ENCODE measurements around the gene CPA3.

CPA3 gene, protein sequence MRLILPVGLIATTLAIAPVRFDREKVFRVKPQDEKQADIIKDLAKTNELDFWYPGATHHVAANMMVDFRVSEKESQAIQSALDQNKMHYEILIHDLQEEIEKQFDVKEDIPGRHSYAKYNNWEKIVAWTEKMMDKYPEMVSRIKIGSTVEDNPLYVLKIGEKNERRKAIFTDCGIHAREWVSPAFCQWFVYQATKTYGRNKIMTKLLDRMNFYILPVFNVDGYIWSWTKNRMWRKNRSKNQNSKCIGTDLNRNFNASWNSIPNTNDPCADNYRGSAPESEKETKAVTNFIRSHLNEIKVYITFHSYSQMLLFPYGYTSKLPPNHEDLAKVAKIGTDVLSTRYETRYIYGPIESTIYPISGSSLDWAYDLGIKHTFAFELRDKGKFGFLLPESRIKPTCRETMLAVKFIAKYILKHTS
- 0 to 0.16 (median 0) reads per million in 18 experiments for total RNA-seq

DNA sequence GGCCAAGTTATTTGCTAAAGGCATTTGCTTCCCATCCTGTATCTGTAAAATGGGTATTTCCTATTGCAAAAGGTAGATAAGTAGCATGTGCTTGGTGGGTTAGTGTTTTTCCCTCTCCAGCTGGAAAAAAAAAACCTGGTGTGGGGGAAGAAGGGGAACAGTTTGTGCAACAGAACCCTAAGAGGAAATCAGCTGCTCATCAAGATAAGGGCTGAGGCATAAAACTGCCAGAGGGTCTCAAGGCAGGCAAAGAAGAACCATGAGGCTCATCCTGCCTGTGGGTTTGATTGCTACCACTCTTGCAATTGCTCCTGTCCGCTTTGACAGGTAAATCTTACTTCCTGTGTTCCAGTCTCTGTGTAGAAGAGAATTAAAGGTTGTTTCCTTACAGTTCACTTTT is at the start of gene CPA3:
Gene CPA3 (plus strand): TSS at position 248 of the 400 bp plus-strand sequence. CDS start 12 bp downstream, at position 260.
- no peak for DNase-seq

DNA sequence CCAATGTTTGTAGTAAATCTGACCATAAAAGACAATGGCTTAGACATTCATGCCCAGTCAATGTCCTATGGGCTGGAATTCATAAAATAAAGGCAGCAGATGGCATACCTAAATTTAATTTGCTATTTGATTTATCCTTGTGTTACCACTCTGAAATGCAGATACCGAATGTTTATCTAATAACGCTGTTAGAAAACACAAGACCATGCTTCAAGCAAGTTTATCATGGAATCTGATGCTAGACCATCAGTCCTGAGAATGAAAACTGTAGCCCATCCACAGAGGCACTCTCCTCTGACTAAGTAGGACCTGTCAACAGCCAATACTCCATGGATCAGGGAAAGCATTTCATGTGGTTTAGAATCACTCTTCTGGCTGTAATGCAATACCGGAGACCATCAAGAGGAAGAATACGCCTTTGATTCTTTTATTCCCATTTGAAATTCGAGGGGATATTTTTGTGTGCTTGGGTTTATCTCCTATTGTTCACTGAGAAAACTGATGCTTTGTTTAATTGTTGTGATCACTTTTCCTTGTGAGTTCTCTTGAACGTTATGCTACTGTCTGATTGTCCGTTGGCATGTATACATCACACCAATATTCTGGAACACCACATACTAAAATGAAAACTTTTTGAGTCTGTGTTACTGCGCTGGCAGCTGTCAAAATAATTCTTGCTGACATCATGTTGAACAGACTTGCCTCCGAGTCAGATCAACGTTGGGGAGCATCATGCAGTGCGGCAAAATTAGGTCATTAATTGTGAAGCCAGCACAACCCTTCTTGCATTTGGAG is 49.6 kb upstream of the CPA3 start:
- no peak for DNase-seq

DNA sequence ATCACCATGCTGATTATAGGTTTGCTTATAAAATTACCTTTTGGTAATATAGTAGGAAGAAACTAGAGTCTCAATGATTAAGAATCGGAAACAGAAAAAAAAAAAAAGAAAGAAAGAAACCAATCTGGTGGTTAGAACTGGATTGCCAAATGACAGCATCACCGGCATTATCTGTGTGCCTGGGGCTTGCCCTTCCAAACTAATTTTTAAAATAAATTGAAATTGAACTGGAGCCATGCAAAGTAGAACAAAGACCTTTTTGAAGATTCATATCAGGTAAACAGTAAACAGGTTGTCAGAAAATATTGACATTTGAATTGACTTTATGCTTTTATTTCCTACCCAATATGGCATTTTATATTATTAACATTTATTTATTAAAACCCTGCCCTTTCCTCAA is 48.7 kb upstream of the CPA3 start:
- no peak for DNase-seq

DNA sequence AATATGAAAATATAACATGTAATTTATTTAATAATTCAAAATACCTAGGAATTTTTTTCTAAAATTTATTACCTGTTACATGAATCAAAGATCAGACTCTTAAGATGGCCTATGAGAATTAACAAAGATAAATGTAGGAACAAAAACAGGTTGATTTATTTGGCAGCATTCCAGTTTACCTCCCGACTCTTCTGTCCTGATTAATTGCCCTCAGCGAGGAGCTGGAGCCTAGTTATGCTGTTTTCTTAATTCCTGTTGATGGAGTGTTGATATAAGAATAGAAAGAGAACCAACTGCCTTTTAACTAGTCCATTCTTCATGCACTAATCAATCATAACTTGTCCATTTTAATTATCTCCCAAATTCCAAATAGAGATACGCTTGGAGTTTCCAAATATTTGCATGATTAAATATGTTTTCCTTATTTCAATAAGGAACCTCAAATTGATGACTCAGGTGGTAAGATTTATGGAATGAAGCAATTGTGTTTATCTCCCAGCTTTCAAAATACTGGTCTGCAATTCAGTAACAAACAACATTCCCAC is 48.0 kb upstream of the CPA3 start:
- no peak for DNase-seq

DNA sequence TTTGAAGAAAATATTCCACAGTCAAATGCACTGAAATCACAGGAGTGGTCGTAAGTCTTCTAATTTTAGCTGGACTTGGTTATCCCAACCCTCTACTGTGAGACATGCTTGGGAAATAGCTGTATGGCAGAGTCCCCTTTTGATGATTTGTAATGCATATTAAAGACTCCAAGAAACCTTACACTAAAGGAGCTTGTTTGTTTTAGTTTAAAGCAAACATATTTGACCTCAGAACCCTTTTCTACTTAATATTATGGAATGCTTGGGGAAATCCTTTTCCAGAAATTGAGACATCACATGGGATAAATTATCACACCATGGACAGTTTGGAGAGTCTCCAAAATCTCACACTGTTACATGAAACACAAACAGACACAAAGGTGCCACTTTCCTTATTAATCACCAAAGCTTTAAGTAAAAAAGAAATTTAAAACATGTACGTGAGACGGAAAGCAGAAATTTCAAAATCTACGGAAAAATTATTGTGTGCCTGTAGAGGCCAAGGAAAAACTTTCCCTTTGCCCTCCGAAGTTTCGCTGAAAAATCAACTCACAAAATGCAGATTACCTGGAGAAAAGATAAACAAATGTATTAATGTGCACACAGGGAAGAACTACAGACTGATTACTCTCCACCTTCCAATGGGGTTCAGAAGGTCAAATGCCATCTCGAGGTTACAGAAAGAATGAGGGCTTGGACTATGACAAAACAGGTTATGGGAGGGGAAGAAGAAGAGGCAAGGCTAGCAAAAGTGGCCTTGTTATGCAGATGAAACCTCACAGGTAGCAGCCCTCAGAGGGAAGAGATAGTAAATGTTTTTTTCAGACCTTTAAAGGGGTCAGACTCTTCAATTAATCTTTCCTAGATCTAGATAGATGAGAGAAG is 44.5 kb upstream of the CPA3 start:
- DNase-seq = no peak

DNA sequence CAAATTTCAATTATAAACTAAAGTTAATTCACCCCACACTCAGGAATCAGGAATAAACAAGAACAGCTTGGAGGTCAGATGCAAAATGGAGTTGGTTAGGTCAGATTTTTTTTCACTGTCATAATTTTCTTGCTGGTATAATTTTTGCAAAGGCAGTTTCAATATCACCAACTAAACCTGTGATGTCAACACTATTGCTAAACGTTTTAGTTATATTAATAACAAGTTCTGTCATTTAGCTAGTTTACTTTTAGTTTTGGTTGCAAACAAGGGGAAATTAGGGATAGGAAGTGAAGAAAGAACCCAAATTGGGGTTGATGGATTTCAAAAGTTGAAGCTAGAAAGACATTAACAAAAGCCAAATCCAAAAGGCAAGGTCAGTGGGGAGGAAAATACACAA is 42.1 kb upstream of the CPA3 start:
- DNase-seq = peak in 1 of 2 donors; percentile 38

DNA sequence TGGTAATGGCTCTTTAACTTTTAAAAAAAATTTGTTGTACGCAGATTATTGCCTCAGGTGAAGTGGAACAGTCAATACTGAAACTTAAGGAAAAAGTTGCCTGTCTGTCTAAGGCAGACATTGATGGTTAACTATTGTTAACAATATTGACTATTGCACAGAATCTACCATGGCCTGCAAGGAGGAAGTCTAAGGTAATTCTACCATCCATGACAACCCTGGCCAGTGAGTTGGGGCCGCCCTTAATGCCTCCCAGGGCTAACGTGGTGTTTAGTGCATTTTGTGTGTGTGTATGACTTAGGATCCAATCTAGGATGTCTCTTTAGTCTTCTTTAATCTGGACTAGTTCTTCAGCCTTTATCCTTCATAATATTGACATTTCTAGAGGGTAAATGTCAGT is 39.6 kb upstream of the CPA3 start:
- DNase-seq = no peak

DNA sequence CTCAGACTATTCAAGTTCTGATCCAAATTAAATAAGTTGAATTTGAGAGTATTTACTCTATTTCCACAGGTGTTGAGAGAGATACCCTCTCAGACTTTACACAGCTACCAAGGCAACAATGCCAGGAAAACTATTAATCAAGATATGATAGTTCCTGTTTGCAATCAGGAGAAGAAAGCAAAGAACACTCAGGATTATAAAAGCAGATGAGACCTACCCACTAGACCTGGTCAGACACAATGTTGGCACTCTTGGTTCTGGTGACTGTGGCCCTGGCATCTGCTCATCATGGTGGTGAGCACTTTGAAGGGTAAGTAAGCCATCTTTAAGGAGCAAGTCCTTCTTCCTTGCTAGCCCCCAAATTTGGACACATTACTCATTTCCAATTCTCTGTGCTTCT is 37.5 kb upstream of the CPA3 start, which contains the start of gene CPB1:
Gene CPB1 (plus strand): TSS at position 227 of the 400 bp plus-strand sequence. CDS start 13 bp downstream, at position 240.
- no peak for DNase-seq

DNA sequence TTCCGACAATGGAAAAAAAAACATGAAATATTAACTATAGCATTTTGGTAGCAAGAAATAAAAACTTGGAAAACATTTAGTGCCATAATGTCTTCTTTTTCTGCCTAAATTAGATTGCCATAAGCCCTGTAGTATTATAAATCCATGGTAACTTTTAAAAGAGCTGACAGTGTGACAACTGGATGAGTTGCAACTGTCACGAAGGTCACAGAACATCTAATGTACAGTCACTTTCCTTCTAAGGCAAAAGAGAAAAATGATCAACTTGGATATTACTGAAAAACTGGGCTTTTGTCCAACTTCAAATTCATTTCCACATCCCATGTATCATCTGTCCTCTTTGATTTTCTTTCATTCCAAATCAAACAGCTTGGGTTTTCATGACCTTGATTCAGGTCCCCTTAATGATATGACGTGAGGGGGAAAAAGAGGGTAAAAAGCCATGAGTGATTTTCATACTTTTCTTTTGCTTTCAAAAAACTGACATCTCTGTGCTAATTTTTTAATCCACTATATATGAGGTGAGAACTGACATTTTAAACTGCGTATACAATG is 36.9 kb upstream of the CPA3 start:
- DNase-seq = no peak

DNA sequence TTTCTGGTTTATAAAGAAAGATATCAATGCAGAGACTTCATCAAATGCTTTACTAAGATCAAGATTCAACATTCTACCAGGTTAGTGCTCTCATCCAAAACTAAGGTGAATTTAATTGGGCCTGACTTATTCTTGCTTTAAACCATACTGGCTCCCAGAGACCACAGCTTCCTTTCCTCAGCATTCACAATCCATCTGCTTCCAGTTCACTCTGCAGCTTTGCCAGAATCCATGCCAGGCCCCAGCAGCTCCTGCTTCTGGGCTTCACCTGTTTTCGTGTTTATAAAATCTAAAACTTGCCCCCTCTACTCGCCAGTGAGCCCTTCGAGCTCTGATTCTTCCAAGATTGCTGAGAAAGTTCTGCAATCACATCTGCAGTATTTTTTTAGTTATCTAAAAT is 35.2 kb upstream of the CPA3 start:
- DNase-seq = no peak

DNA sequence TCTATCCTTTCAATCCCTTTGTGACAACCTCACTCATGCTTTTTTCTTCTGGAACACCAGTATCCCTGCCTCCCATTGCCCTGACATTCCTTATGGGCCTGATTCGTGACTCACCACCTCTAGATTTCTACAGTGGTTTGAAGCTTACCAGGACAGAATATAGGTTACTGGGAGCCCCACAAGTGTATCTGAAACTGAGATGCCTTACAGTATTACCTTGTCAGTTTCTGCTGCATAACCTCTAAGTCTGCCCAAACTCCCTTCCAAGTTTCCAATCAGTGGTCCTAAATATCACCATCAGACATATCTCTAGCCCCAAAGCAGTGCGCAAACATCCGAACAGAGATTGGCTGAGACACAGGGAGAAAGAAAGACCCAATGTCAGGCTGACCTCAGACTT is 31.9 kb upstream of the CPA3 start:
- DNase-seq = no peak

DNA sequence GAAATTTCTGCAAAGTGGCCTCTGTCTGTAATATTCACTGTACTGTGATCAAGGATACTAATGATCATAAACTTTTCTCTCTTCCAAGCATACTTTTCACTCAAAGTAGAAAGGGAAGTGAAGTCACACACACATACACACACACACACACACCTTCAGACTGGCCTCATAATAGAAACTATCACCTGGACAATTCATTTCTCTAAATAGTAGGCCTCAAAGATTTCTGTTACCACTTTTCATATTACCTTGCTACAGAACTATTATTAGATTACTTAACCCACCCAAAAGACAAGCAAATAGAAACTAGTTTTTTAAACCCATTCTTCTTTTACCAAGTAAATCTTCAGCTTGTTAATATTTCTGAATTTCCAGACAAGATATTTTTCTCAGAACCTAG is 25.3 kb upstream of the CPA3 start:
- DNase-seq = no peak

DNA sequence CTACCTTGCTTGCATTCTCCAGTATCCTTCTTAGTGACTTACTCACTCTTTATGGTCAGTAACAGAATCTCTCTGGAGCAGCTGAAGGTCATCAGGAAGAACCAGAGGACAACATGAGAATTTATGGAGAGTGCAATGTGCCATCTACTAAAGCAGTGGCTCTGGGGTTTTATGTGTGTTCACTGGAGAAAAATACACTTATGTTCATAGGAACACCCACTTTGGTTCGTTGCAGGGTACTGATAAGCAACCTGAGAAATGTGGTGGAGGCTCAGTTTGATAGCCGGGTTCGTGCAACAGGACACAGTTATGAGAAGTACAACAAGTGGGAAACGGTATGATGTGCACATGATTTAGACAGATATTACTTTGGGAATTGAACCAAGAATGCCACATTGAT is 24.6 kb upstream of the CPA3 start:
- no peak for DNase-seq

DNA sequence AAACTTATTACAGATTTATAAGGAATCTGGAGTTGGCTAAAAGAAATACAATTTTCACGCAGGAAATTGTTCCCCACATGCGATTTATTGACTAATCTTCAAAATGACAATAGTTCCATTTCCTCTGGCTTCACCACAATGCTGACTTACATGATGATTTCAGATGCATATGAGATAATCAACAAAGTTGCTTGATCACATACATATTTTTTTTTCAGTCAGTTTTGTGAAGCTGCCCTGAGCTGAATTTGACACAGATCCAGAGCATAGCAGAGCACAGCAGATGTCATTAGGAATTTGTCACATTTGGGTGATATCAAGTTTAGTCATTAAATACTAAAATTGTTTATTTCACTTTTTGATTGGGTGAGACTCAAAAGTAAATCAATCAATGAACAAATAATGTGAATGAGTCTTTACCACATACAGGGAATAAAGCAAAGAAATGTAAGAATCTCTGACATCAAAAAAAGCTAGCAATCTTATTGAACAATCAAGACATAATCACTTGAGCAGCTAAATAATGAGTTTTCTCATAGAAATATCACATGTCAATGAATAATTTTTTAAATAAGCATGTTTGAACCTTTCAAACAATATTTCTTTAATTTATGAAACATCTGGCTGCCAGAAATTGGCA is 19.2 kb upstream of the CPA3 start:
- peak; percentile 7 to 19 for DNase-seq

DNA sequence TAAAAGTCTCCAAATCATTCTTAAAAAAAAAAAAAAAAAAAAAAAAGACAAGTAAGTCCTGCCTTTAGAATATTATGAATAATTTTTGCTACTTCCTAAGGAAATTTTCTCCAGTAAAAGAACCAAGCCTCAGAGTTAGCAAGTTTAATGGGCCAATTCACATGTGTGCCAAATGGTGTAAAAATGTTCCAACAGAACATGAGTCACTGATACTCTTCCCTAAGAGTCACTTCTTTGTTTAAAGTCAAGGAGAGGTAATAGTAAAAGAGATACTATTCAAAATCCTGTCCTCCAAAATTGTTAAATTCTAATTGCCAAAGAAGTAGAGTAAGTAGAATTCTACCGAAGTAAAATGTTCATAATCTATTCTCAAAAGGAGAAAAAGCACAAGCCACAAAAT is 17.7 kb upstream of the CPA3 start:
- no peak for DNase-seq

DNA sequence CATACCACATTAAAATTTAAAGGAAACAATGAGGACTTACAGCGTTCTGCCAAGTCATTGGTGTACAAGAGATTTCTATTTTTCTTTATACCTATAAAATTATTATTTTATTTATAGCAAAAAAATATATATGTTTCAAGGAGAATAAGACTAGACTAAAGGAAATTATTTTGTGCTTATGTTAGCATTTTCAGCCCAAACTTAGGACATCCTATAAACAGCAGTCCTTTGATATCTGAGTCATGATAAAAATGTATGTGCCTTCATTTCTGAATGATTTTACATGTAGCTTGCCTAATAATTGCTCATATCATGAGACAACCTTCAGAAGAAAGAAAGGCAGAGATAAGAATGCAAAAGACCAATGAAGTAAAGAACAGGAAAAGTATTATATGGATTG is 16.7 kb upstream of the CPA3 start:
- DNase-seq = no peak

DNA sequence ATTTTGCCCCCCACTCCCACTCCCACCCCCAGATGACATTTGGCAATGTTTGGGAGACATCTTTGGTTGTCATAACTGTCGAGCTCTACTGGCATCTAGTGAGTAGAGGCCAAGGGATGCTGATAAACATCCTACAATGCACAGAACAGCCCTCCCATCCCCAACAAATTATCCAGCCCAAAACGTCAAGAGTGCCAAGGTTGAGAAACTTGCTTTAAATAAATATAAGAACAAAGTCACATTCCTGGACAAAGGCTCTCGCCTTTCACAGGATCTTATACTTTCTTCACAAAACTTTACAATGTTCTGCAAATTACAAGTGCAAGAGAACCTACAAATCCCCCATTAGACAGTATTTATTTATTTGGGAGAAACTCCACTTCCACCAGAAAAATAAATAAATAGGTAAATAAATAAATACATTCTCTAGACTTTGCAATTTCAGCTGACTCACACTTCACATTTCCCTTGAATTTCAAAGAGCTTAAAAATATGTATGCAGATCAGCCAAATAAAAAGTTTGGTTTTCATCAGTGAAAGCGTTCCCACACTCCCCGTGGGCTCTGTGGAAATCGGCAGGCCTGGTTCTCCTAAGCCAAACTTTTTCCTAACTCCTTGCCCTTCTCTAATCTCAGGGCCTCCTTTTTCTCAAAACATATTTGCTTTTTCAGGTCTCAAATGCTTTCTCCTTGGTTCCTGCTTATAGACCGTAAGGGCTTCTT is 12.7 kb upstream of the CPA3 start:
- no peak for DNase-seq

DNA sequence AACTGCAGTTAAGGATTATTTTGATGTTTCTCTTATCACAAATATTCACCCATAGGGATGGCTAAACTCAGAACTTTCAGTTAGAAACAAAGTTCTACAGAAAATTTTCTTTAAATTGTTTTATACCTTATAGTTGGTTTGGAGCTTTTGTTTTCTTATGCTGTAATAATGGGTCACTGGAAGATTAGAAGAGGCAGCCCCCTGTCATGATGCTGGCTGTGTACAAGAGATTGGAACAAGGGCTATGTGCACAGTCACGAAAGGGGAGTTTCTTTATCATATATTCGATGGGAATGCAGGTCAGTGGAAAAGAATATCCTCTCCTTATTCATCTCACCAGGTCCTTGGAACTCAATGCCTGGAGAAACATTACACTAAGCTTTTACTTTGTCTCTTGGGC is 12.0 kb upstream of the CPA3 start:
- no peak for DNase-seq

DNA sequence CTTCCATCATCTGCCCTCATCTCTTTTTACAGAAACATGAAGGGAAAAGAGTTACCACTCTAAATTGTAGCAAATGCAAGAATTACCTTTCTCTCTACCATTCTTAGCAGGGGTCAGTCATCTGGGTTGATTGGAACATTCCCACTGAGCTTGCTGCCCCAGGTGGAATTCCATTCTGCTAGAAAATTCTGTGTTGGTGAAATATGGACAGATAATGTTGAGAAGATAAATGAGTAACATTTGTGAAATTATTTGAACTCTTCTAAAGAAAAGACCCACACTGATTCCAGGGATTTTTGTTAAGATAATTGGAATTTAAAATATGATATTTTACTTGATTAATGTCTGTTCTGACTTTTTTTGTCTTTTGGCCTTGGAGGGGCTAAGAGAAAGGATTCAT is 11.0 kb upstream of the CPA3 start:
- no peak for DNase-seq

DNA sequence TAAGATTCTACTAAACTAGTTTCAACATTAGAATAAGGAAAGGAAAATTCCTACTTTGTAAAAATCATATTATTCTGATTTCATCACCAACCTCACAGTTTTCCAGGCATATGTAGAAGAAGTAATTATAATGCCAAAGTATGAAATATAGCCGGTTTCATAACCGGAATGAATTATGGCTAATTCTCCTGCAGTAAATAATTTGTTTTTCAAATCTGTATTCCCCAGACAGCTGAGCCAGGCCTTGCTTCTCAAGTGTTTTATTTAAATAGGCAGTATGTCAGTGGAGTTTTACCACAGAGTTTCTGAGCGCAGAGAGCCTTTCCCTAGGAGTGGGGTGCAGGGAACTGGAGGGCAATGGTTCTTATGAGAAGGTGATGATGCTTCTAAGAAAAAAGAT is 8.7 kb upstream of the CPA3 start:
- no peak for DNase-seq

DNA sequence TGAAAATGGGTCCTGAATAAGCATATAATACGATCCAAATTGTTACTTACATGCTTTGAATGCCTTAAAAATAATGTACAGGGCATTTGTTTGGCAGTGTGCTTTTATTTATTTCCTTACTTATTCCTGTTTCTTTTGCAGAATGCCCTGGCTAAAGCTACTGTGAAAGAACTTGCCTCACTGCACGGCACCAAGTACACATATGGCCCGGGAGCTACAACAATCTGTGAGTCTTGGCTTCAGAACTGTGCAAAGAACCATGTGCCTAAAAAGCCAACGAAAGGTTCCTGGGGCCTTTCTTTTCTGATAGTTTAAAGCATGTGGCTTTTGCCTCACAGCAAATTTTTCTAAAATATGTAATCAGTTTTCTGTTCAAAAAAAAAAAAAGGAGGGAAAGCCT is 7.8 kb upstream of the CPA3 start:
- no peak for DNase-seq

Data from inflammatory macrophage (primary cell).